HG03457 (cell line): ENCODE measurements around the gene HOXA3.

ENCODE experiments used
- ATAC-seq: cut with Tn5 transposase; IDR thresholded peaks from one replicate; pipeline ENCODE4 v1.9.1; 2021; ENCODE audit warnings: moderate number of reproducible peaks; ENCODE audit not compliant: unreplicated experiment

The HOXA3 gene

GRCh38 chr7:27151931-27152815 lies at the start of gene HOXA3:
HOXA3 (minus strand) TSS chr7:27152583; CDS start chr7:27110640, 41,943 bp downstream.
- ATAC-seq, result no peak

- no peak for ATAC-seq
Observed at GRCh38 chr7:27201580-27202017, 49.2 kb upstream of the HOXA3 start.

- ATAC-seq, result no peak
Observed at GRCh38 chr7:27200761-27201579, 48.6 kb upstream of the HOXA3 start.

- ATAC-seq, result no peak
Observed at GRCh38 chr7:27199849-27200760, 47.7 kb upstream of the HOXA3 start, which contains the start of gene HOXA13. HOXA13 (minus strand) TSS chr7:27200091; CDS start chr7:27200077, 14 bp downstream.

- ATAC-seq, result no peak
Observed at GRCh38 chr7:27198871-27199801, 46.8 kb upstream of the HOXA3 start.

- no peak for ATAC-seq
Observed at GRCh38 chr7:27198138-27198841, 45.9 kb upstream of the HOXA3 start.

- ATAC-seq, result no peak
Observed at GRCh38 chr7:27197137-27198042, 45.0 kb upstream of the HOXA3 start.

- no peak for ATAC-seq
Observed at GRCh38 chr7:27196287-27196767, 43.9 kb upstream of the HOXA3 start.

- ATAC-seq, result no peak
Observed at GRCh38 chr7:27194686-27195379, 42.5 kb upstream of the HOXA3 start.

- ATAC-seq, result no peak
Observed at GRCh38 chr7:27194002-27194352, 41.6 kb upstream of the HOXA3 start.

GRCh38 chr7:27193335-27194001 lies 41.1 kb upstream of the HOXA3 start:
- no peak for ATAC-seq

GRCh38 chr7:27192546-27193334 lies 40.4 kb upstream of the HOXA3 start:
- no peak for ATAC-seq

GRCh38 chr7:27191833-27192545 lies 39.6 kb upstream of the HOXA3 start:
- ATAC-seq, result no peak

- no peak for ATAC-seq
Observed at GRCh38 chr7:27191161-27191731, 38.9 kb upstream of the HOXA3 start.
